ENCODE results near the gene ITFG1. TPM values are rescaled to one million over a fixed set of nuclear protein-coding genes. Genes with fewer than 3 reads are reported as not detected.

ITFG1 gene
- total RNA-seq, 2 experiments from 2014 or later: 33.7 to 37.9 TPM

- peak overlapping the region; percentile 59 for H3K4me3 ChIP-seq (ENCODE audit: low read depth, low read length, poor library complexity, severe bottlenecking)
- no peak overlapping the region for H3K27ac ChIP-seq (ENCODE audit: low read depth, low read length, poor library complexity, severe bottlenecking)
Measured at GRCh38 chr16:47141773-47142485, 318.9 kb downstream of the ITFG1 start.

DNA sequence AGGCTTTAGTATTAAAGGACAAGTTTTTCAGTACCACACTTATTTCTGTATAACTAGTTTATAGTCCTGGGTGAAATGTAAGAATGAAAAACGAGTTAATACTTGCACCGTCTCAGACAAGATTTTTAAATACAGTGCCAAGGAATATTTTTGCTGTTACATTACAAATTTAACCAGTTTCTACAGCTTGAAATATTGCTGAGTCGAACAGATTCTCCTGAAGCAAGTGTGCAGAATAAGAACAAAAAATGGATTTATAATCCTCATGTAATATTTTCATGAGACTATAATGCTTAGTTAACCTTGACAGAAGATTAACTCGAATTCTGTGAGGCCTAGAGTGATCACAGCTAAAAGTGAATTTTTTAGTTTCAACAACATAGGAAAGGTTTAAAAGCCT, 320.2 kb downstream of the ITFG1 start:
- no peaks in the 10 kb centered on the region for H3K36me3 ChIP-seq (ENCODE audit: insufficient read depth, low read length)
- H2AFZ ChIP-seq (ENCODE audit: low read length): no peak overlapping the region
- H3K27ac ChIP-seq (ENCODE audit: low read depth, low read length, poor library complexity, severe bottlenecking): no peak overlapping the region
- ChIA-PET POLR2A (interaction anchor here (0.7 kb wide), 1 partner anchor 25 kb away, joined by 4 read pairs; no protein-coding TSS in a partner anchor), CTCF (ENCODE audit: unreplicated experiment) (no interaction called here)
- H3K79me2 ChIP-seq (ENCODE audit: insufficient read depth, low read depth, low read length): no peaks in the 10 kb centered on the region
- H3K4me2 ChIP-seq (ENCODE audit: low read length): no peak overlapping the region
- H4K20me1 ChIP-seq (ENCODE audit: insufficient read depth, low read length): no peaks in the 10 kb centered on the region
- H3K4me1 ChIP-seq (ENCODE audit: insufficient read depth, low read length, poor library complexity, severe bottlenecking): peaks cover 19% of the 10 kb centered on the region
- no peaks in the 10 kb centered on the region for H3K9me3 ChIP-seq (ENCODE audit: low read length)
- H3K9me2 ChIP-seq (ENCODE audit: insufficient read depth, low read length): no peaks in the 10 kb centered on the region
- no TSS peak for BruUV-seq (replicated peaks)
- intact Hi-C loops (cut with micrococcal nuclease; ENCODE audit: unreplicated experiment): loop anchor here (1.0 to 10.0 kb wide), 5 partner anchors 104 to 977 kb away; partner anchors contain the start of genes ITFG1 and PHKB
- no peak overlapping the region for H3K4me3 ChIP-seq (ENCODE audit: low read depth, low read length, poor library complexity, severe bottlenecking)
- no peak for DNase-seq (ENCODE audit: low spot score)
- no peak for TF ChIP-seq CTCF (conservative IDR thresholded peaks at IDR 0.05; ENCODE audit: low read length)
- TF ChIP-seq EZH2phosphoT487 (IDR thresholded peaks at IDR 0.05; ENCODE audit: borderline replicate concordance, low read depth, low read length): no peak

More at GRCh38 chr16:47141773-47142485, 318.9 kb downstream of the ITFG1 start:
- Histone ChIP-seq H3K4me2 (ENCODE audit: low read length) (peak overlapping the region; percentile 72), H3K79me2 (ENCODE audit: insufficient read depth, low read depth, low read length) (no peaks in the 10 kb centered on the region), H3K9me3 (ENCODE audit: low read length) (no peaks in the 10 kb centered on the region), H2AFZ (ENCODE audit: low read length) (no peak overlapping the region), H3K9me2 (ENCODE audit: insufficient read depth, low read length) (no peaks in the 10 kb centered on the region), H4K20me1 (ENCODE audit: insufficient read depth, low read length) (no peaks in the 10 kb centered on the region), H3K4me1 (ENCODE audit: insufficient read depth, low read length, poor library complexity, severe bottlenecking) (peaks cover 19% of the 10 kb centered on the region), H3K36me3 (ENCODE audit: insufficient read depth, low read length) (no peaks in the 10 kb centered on the region)
- TF ChIP-seq CTCF (conservative IDR thresholded peaks at IDR 0.05; ENCODE audit: low read length): peak; percentile 99
- TF ChIP-seq EZH2phosphoT487 (IDR thresholded peaks at IDR 0.05; ENCODE audit: borderline replicate concordance, low read depth, low read length): peak; percentile 73; the same call in 1 of the 2 replicates
- BruUV-seq (replicated peaks): no TSS peak
- intact Hi-C loops (cut with micrococcal nuclease; ENCODE audit: unreplicated experiment): loop anchor here (1.0 to 10.0 kb wide), 8 partner anchors 105 to 1023 kb away; partner anchors contain the start of genes ITFG1 and PHKB
- POLR2A ChIA-PET: interaction anchor here (0.9 to 1.5 kb wide), 4 partner anchors 10 to 319 kb away, joined by 3 read pairs; partner anchors contain the start of genes ITFG1 and PHKB
- peak; percentile 88 for DNase-seq (ENCODE audit: low spot score)
- CTCF ChIA-PET (ENCODE audit: unreplicated experiment): no interaction called here

Data from OCI-LY7 (cell line).